Measurements from ENCODE around the gene PPARA. TPM values are rescaled to one million over a fixed set of nuclear protein-coding genes. Genes with fewer than 3 reads are reported as not detected.

Gene PPARA
- total RNA-seq, 2 donors from 2014 or later = 49.6 to 66.2 TPM

DNA sequence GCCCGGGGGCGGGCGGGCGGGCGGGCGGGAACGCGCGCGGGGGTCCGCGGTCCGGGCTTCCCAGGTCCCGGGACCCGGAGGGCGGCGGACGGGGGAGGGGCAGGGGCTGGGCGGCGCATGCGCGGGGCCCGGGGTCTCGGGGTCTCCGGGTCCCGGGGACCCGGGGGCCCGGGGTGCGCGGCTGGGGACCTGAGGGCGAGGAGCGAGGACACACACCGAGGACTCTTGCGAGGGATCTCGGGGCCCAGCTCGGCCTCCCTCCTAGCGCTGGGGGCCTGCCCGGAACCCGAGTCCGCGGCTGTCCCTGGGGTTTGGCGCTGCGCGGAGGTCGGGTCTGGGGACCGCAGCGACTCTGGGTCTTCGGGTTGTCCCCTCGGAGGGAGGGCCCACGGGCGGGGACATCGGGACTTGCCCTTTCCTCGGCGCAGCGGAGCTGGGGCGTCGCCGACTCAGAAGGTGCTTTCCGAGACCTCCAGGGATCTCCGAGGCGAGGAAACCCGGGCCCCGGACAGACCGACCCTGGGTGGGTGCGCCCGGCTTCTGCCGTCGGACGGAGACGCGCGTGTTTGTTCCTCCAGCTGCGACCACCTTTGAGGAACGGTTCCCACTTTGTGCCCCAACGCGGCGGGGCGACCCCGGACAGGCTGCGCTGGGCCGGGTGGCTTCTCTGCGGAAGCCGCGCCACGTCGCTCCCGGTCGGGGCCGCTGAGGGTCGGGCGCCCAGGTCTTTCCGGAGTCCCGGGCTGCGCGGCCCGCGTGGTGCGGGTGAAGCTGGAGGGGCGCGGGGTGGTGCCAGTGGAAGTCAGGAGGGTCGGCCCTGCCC, 540 bp downstream of the PPARA start:
- peak; percentile 4 to 15 for ATAC-seq
- peak; percentile 55 for DNase-seq
- intact Hi-C loops (cut with DNase I) = loop anchor here in 1 of 2 donors (10.0 kb wide), 1 partner anchor 94 kb away; no protein-coding TSS in a partner anchor

DNA sequence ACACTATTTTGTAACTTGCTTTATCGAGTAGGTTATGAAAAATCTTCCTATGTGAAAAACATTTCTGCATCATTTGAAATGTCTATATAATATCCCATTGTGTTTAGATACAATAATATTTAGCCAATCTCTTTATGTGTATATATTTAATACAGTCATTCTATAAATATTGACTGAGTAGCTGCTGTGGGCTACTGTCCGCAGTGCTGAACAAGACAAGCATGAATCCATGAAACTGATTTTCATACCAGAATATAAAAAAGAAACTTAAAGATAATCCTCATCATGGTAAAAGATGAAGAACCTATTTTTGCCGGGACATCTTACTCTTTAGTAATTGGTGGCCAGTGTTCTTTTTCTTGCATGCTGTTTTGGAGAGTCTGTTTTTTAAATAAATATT, 3.6 kb downstream of the PPARA start:
- DNase-seq (no peak), ATAC-seq (no peak)
- intact Hi-C loops (cut with DNase I) = loop anchor here in 1 of 2 donors (10.0 kb wide), 1 partner anchor 91 kb away; no protein-coding TSS in a partner anchor

DNA sequence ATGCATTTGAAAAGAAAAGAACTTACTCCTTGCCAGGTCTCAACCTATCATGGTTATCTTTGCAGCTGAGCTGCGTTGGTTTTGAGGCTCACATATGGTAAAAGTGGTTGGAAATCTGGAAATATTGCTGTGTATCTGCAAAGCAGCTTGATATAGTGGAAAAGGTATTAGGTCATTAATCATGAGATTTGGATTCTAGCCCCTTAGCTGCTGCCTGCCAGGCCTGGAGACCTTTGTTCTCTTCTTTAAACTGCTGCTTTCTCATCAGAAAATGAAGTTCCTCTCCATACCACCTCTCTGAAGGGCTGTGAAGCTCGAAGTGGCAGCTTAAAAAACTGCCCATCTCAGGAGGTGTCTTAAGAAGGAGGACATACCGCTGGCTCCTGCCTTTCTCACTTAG, 5.7 kb downstream of the PPARA start:
- intact Hi-C loops (cut with DNase I) = loop anchor here in 1 of 2 donors (10.0 kb wide), 1 partner anchor 89 kb away; no protein-coding TSS in a partner anchor
- DNase-seq (no peak), ATAC-seq (no peak)

DNA sequence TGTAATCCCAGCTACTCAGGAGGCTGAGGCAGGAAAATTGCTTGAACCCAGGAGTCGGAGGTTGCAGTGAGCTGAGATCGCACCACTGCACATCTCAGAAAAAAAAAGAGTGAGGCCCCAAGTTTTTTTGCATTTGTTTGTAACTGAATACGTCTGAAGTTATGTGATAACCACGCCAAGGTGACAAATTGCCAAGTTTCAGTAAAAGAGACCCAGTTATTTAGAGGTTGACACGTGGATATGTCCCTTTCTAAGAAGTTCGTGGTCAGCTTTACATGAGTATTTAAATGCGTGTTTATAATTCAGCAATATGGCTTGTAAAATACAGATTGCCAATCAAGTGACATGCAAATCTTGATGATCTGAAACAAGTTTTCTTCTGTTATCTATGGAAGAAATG, 8.0 kb downstream of the PPARA start:
- DNase-seq (no peak), ATAC-seq (no peak)
- intact Hi-C loops (cut with DNase I) = loop anchor here in 1 of 2 donors (10.0 kb wide), 1 partner anchor 87 kb away; no protein-coding TSS in a partner anchor

DNA sequence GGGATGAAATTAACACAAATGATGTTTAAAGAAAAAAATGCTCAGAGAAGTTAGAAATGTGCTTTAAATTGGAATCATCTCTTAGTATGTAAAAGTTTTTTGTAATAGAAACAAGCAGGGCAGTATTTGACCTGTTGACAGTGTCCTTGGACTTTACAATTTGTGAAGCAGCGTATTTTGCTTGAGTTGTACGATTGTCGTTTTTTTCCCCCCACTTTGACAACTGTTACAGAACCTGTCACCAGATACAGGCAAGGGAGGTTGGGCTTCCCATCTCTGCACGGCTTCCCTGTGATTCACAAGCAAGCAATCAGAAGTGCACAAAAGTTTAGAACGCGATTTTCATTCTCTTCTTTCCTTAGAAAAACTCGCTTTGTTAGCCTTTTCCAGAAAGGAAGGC, 8.9 kb downstream of the PPARA start:
- ATAC-seq (no peak), DNase-seq (no peak)
- intact Hi-C loops (cut with DNase I) = loop anchor here in 1 of 2 donors (10.0 kb wide), 1 partner anchor 86 kb away; no protein-coding TSS in a partner anchor

DNA sequence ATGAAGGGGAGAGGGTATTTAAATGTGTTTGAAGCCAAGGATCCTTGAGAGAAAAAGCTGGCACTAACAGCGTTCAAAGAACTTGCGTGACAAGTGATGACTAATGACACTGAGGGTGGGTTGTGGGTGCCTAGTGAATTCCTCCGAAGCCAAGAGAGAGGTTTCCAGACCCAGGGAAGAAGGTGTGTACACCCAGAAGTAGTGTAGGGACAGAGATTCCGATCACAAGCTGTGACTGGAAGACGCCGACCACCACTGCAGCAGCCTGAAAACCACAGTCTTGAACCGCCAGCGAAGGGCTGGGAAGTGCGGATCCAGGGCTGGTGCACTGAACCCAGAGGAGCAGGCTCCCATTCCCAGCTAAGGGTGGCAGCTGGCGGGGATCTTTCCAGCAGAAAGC, 9.5 kb downstream of the PPARA start:
- intact Hi-C loops (cut with DNase I) = loop anchor here in 1 of 2 donors (10.0 kb wide), 1 partner anchor 85 kb away; no protein-coding TSS in a partner anchor
- DNase-seq (no peak), ATAC-seq (no peak)

DNA sequence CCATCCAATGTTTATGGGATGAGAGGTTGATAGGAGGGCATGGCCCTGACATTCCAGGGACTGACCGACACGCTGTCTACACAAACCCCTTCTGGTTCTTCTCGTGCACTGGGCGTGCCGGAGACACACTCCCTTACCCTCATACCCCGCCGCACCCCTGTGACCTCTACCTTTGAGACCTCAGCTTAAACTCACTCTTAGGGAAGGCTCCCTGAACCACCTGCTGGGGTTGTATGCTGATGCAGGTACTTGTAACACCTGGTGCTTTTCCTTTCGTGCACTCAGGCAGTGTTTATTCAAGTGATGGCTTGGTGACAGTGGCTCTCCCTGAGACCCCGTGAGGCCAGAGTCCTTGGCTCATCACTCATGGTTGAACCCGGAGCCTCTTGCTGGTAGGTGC, 12.0 kb downstream of the PPARA start:
- DNase-seq (no peak), ATAC-seq (no peak)
- intact Hi-C loops (cut with DNase I) = no loop called here

DNA sequence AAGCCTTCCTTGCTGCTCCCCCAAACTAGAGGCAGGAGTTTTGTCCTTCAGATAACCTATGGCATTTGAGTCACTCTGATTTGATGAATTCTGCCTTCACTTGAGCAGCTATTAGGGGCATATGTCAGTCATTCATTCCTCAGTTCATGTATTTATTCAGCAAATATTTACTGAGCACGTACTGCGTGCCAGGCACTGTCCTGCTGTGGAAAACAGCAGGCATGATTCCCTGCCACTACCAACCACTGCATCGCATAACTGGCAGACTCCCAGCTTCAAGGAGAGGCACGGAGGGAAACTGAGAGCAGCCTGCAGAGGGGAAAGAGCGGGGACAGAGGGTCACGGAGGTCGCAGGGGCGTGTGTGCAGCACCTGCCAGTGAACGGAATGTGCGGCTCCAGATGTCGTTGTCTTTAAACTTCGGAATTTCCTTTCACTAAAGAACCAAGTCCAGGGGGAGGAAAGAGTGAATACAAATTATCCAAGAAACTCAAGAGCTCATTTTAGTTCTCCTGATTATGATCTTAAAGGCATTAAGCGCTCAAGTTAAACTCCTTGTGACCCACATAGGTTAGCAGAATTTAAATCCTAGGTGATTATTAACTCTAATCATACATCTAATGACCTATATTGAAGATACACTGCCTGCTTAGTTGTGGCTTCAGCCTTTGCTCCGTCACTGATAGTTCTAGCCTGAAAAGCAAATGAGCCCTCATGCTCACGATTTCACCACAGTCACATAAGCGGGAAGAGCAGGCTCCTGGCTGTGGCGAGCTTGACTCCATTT, 12.6 kb downstream of the PPARA start:
- no peak for ATAC-seq
- DNase-seq = no peak
- intact Hi-C loops (cut with DNase I) = no loop called here

DNA sequence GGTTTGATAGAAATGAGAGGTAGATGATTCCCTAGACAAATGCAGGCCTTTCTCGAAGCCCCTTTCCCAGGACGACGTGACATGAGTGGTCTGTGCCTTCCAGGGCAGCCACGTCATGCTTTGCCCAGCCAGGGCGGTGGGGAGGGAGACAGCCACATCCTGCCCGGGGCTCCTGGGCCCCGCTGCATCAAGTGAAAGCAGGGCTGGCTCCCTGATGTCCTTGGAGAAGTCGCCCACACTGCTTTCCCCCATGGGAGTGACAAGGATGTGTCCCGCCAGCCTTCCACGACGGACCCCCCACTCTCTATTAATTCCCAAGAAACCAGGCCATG, 13.2 kb downstream of the PPARA start:
- no peak for ATAC-seq
- DNase-seq = no peak
- intact Hi-C loops (cut with DNase I) = no loop called here

DNA sequence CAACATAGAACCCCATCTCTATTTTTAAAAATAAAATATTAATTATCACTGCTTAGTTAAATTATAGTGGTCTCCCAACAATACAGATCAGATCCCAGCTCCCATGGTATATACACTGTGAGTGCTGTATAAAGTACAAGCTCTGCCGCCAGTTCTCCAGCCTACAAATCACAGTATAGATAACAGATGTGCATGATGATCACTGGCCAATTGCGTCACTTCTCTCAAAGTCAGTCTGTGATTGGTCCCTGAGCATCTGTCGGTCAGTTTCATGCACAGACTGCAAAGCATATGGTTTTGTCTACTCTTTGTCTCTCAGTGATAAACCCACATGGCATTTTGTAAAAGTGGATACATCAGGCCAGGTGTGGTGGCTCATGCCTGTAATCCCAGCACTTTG, 15.7 kb downstream of the PPARA start:
- ATAC-seq (no peak), DNase-seq (no peak)
- intact Hi-C loops (cut with DNase I) = no loop called here

DNA sequence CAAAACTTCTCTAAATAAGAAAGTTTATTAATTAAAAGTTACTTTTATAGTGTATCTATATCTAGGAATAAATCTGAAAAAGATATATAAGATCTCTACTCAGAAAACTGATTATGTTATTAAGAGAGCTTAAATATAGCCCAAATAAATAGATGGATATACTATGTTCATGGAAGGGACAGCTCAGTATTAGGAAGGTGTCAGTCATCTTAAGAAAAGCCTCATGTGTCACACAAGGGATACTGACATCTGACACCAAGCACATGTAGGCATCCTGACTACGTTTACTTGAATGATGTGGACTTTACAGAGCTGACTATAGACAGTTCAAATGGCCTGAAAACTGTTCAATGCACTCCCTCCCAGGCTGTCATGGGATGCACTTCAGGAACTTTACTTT, 19.3 kb downstream of the PPARA start:
- DNase-seq (no peak), ATAC-seq (no peak)

DNA sequence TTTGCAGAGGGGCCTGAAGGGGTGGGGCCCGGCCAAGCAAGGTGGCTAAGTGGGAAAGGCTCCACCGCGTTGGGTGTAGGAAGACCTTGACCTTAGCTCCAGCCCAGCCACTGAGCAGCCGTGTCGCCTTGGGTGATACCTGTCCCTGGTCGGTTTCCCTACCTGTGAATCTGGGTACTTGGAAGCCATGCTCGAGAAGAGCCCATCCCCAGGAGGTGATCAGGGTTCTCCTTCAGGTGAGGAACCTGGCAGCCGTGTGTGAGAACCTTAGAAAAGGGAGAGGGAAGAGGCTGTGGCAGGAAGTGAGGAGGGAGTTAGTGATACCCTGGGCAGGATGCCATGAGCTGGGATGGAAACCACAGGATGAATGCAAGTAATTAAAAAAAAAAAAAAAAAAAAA, 21.6 kb downstream of the PPARA start:
- peak in 1 of 2 donors; percentile 39 for ATAC-seq
- peak; percentile 35 for DNase-seq
- intact Hi-C loops (cut with DNase I) = no loop called here

More for the DNA sequence above, 19.3 kb downstream of the PPARA start:
- intact Hi-C loops (cut with DNase I) = no loop called here

DNA sequence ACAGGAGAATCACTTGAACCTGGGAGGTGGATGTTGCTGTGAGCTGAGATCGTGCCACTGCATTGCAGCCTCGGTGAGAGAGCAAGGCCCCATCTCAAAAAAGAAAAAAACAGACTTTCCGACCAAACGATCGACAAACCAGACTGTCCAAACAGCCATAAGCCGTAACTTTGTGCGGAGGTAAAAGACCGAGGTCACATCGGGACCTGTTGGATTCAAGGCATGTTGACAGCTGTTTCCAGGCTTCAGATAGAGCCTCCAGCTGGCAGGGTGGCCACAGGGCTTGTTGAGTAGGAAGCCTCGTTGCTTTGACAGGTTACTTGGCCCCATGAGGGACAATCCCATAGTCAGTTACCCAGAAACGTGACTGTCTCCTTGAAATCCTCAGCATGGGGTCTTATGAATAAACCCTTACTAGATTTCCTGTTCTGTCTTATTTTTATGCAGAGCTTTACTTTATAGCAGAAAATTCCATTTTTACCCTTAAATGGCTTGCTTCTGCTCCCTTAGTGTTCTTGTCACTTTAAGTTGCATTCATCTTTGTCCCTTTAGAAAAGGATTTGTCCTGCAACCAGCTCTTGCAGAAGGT, 22.3 kb downstream of the PPARA start:
- ATAC-seq = peak; percentile 28 to 47
- no peak for DNase-seq

DNA sequence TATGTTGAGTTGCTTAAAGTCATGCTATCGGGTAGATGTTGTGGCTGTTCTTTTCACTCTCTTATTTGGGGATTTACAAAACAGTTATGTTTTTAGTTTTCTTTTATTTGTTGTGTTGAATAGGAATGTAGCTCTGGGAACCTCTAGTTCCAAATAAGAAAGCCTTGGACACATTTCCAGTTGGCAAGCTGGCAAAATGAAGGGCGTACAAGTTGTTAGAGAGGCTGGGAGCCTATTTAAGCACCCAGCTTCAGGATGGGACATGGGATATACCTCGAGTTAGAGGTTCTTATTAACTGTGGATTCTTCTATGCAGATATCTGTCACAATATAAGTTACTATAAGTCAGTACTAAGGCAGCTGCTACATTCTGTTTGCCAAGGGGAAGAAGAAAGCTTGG, 22.8 kb downstream of the PPARA start:
- peak in 1 of 2 donors; percentile 14 for ATAC-seq
- intact Hi-C loops (cut with DNase I) = no loop called here
- no peak for DNase-seq

More for the DNA sequence above, 22.3 kb downstream of the PPARA start:
- intact Hi-C loops (cut with DNase I) = no loop called here

DNA sequence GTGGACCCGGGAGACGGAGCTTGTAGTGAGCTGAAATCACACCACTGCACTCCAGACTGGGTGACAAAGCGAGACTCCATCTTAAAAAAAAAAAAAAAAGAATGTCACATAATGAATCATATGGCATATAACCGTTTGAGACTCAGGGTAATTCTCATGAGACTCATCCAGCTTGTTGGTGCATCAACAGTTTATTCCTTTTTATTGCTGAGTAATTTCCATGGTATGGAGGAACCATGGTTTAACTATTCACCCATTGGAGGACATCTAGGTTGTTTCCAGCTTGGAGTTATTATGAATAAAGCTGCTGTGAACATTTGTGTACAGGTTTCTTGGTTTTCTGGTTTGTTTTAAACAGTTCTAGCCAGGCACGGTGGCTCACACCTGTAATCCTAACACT, 25.3 kb downstream of the PPARA start:
- intact Hi-C loops (cut with DNase I) = no loop called here
- DNase-seq (no peak), ATAC-seq (no peak)

DNA sequence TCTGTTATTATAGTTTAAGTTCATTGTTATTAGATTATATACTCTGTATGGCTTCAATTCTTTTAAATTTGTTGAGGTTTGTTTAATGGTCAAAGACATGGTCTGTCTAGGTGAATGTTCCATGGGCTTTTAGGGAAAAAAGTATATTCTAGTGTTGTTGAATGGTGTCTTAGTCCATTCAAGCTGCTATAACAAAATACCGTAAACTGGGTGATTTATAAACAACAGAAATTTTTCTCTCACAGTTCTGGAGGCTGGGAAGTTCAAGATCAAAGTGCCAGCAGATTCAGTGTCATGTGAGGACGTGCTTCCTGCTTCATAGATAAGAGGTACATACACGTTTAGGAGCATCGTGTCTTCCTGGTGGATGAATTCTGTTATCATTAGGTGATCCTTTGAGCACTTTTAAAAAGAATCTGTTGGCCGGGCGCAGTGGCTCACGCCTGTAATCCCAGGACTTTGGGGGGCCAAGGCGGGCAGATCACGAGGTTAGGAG, 26.2 kb downstream of the PPARA start:
- ATAC-seq (no peak), DNase-seq (no peak)
- intact Hi-C loops (cut with DNase I) = no loop called here

DNA sequence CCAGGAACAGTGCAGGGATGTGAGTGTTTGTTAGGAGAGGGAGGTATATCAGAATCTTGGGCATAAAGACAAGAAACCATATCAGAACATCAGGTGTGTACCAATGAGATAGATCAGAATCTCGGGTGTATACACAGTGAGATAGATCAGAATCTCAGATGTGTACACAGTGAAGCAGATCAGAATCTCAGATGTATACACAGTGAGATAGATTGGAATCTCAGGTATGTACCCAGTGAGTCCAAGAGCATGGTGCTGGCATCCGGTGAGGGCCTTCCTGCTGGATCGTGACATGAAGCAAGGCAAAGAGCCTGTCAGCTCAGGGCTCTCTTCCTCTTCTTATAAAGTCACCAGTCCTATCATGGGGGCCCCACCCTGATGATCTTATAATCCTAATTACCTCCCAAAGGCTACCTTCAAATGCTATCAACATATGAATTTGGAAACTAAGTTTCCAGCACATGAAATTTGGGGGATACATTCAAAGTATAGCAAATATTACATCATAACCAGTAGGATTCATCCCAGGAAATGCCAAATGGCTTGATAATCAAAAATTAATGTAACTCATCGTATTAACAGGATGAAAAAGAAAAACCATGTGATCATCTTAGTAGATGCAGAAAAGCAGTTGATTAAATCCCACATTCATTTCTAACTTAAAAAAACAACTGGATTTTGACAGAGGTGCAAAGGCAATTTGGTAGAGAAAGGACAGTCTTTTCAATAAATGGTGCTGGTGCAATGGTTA, 28.6 kb downstream of the PPARA start:
- intact Hi-C loops (cut with DNase I) = no loop called here
- ATAC-seq = no peak

DNA sequence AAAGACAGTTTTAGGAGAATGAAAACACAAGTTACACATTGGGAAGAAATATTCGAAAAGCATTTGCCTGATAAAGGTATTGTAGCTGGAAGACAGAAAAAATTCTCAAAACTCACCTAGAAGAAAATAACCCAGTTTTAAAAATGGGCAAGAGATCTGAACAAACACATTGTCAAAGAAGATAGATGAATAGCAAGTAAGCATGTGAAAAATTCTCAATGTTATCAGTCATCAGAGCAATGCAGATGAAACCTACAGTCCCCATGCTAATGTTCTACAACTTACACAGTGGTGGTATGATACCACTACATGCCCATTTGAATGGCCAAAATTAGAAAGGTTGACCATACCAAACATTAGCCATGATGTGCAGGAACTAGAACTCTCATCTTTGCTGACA, 29.4 kb downstream of the PPARA start:
- ATAC-seq (no peak), DNase-seq (no peak)
- intact Hi-C loops (cut with DNase I) = no loop called here

More for the DNA sequence above, 28.6 kb downstream of the PPARA start:
- no peak for DNase-seq

All from left cardiac atrium (tissue), 4 donors.